ENCODE data around the gene DNAJC4.

The DNAJC4 gene

GRCh38 chr11:64230171-64230984 lies at the start of gene DNAJC4:
Gene DNAJC4, plus strand, starts transcription at chr11:64230548. Its CDS starts 307 bp downstream, at chr11:64230855.
- H3K4me3 ChIP-seq (replicated peaks; ENCODE audit: low read depth, low read length) = peak within 1 kb of the TSS; percentile 76
- TF ChIP-seq CTCF (IDR thresholded peaks at IDR 0.05; ENCODE audit: low read length, missing control alignments) = no peak
- DNase-seq (ENCODE audit: low read depth) = peak; percentile 86

- H3K4me3 ChIP-seq (replicated peaks; ENCODE audit: low read depth, low read length) = peak overlapping the region; percentile 3
- TF ChIP-seq CTCF (IDR thresholded peaks at IDR 0.05; ENCODE audit: low read length, missing control alignments) = no peak
- DNase-seq (ENCODE audit: low read depth) = no peak
Observed at GRCh38 chr11:64180891-64181290, 49.5 kb upstream of the DNAJC4 start.

- H3K4me3 ChIP-seq (replicated peaks; ENCODE audit: low read depth, low read length) = peak overlapping the region; percentile 3
- DNase-seq (ENCODE audit: low read depth) = peak; percentile 93
- TF ChIP-seq CTCF (IDR thresholded peaks at IDR 0.05; ENCODE audit: low read length, missing control alignments) = no peak
Observed at GRCh38 chr11:64181506-64182411, 48.6 kb upstream of the DNAJC4 start.

GRCh38 chr11:64183890-64184289 lies 46.5 kb upstream of the DNAJC4 start:
- no peak overlapping the region for H3K4me3 ChIP-seq (replicated peaks; ENCODE audit: low read depth, low read length)
- TF ChIP-seq CTCF (IDR thresholded peaks at IDR 0.05; ENCODE audit: low read length, missing control alignments) = no peak
- DNase-seq (ENCODE audit: low read depth) = no peak

- H3K4me3 ChIP-seq (replicated peaks; ENCODE audit: low read depth, low read length) = peak overlapping the region; percentile 75
- peak; percentile 37 for TF ChIP-seq CTCF (IDR thresholded peaks at IDR 0.05; ENCODE audit: low read length, missing control alignments)
- DNase-seq (ENCODE audit: low read depth) = peak; percentile 86
Observed at GRCh38 chr11:64185175-64185692, 45.1 kb upstream of the DNAJC4 start.

- peak within 1 kb of the TSS; percentile 75 for H3K4me3 ChIP-seq (replicated peaks; ENCODE audit: low read depth, low read length)
- TF ChIP-seq CTCF (IDR thresholded peaks at IDR 0.05; ENCODE audit: low read length, missing control alignments) = peak; percentile 49
- peak; percentile 100 for DNase-seq (ENCODE audit: low read depth)
Observed at GRCh38 chr11:64185693-64186491, 44.5 kb upstream of the DNAJC4 start, which contains the start of gene STIP1. Gene STIP1, plus strand, starts transcription at chr11:64186171. Its CDS starts 91 bp downstream, at chr11:64186262.
